NCI-H1092 (cell line): ENCODE data around the gene NFAM1.

Experiments
- DNase-seq: peaks from one replicate; lab custom pipeline; 2025; lab: John Stamatoyannopoulos, UW

NFAM1 gene

GRCh38 chr22:42360348-42360747, 71.9 kb downstream of the NFAM1 start:
- DNase-seq = peak; percentile 26

- DNase-seq = no peak
Observed at GRCh38 chr22:42358643-42359558, 73.3 kb downstream of the NFAM1 start.

- no peak for DNase-seq
Observed at GRCh38 chr22:42357634-42358296, 74.4 kb downstream of the NFAM1 start.

- no peak for DNase-seq
Observed at GRCh38 chr22:42357221-42357620, 75.0 kb downstream of the NFAM1 start.

GRCh38 chr22:42356533-42356932, 75.7 kb downstream of the NFAM1 start:
- DNase-seq = no peak

- peak; percentile 65 for DNase-seq
Observed at GRCh38 chr22:42353883-42354727, 78.1 kb downstream of the NFAM1 start.

- DNase-seq = no peak
Observed at GRCh38 chr22:42350373-42350772, 81.8 kb downstream of the NFAM1 start.

- no peak for DNase-seq
Observed at GRCh38 chr22:42347281-42347824, 84.8 kb downstream of the NFAM1 start.

GRCh38 chr22:42346722-42347121, 85.5 kb downstream of the NFAM1 start:
- no peak for DNase-seq

- no peak for DNase-seq
Observed at GRCh38 chr22:42345458-42345857, 86.7 kb downstream of the NFAM1 start.

GRCh38 chr22:42344361-42344905, 87.8 kb downstream of the NFAM1 start:
- DNase-seq = peak; percentile 75

- DNase-seq = peak; percentile 45
Observed at GRCh38 chr22:42343531-42344081, 88.6 kb downstream of the NFAM1 start.

GRCh38 chr22:42343121-42343454, 89.1 kb downstream of the NFAM1 start:
- DNase-seq = peak; percentile 45

- DNase-seq = no peak
Observed at GRCh38 chr22:42342426-42343120, 89.6 kb downstream of the NFAM1 start.

GRCh38 chr22:42341779-42342178, 90.4 kb downstream of the NFAM1 start:
- DNase-seq = no peak

GRCh38 chr22:42340829-42341383, 91.3 kb downstream of the NFAM1 start:
- DNase-seq = peak; percentile 74

- DNase-seq = no peak
Observed at GRCh38 chr22:42340150-42340549, 92.1 kb downstream of the NFAM1 start.

GRCh38 chr22:42338479-42338878, 93.7 kb downstream of the NFAM1 start:
- no peak for DNase-seq

GRCh38 chr22:42337356-42337755, 94.8 kb downstream of the NFAM1 start:
- no peak for DNase-seq

GRCh38 chr22:42336527-42337227, 95.5 kb downstream of the NFAM1 start:
- DNase-seq = no peak
